GM12865 (cell line): Measurements from ENCODE around the gene PTPRK.
A peak's percentile ranks its signal among the peaks of the same experiment; 100 is the strongest.

Experiments used
- DNase-seq: peaks from one replicate; pipeline ENCODE4 v3.0.0; 2010; ENCODE audit warnings: low read depth
- H3K4me3 ChIP-seq: 2 replicates; pipeline ENCODE4 v1.5.1; 2011; ENCODE audit warnings: mild to moderate bottlenecking, low read depth, low read length, control low read depth
- CTCF ChIP-seq: IDR thresholded peaks from 2 replicates; pipeline ENCODE4 v1.5.1; 2011; ENCODE audit warnings: low read length, control low read depth, low read depth, inconsistent platforms; ENCODE audit not compliant: insufficient read depth; ENCODE audit errors: missing control alignments

Gene PTPRK

GRCh38 chr6:128073389-128073788, 447.0 kb downstream of the PTPRK start:
- TF ChIP-seq CTCF: no peak
- DNase-seq: no peak
- no peak overlapping the region for H3K4me3 ChIP-seq

GRCh38 chr6:128071212-128071611, 449.2 kb downstream of the PTPRK start:
- no peak overlapping the region for H3K4me3 ChIP-seq
- TF ChIP-seq CTCF: no peak
- DNase-seq: peak; percentile 8

- DNase-seq: no peak
- H3K4me3 ChIP-seq: no peak overlapping the region
- no peak for TF ChIP-seq CTCF
Observed at GRCh38 chr6:128070406-128070805, 450.0 kb downstream of the PTPRK start.

GRCh38 chr6:128069188-128069587, 451.2 kb downstream of the PTPRK start:
- H3K4me3 ChIP-seq: no peak overlapping the region
- no peak for TF ChIP-seq CTCF
- DNase-seq: no peak

- no peak for DNase-seq
- no peak overlapping the region for H3K4me3 ChIP-seq
- TF ChIP-seq CTCF: no peak
Observed at GRCh38 chr6:128068119-128068479, 452.3 kb downstream of the PTPRK start.

- DNase-seq: no peak
- no peak for TF ChIP-seq CTCF
- H3K4me3 ChIP-seq: no peak overlapping the region
Observed at GRCh38 chr6:128067446-128068118, 452.8 kb downstream of the PTPRK start.

- TF ChIP-seq CTCF: no peak
- DNase-seq: no peak
- H3K4me3 ChIP-seq: no peak overlapping the region
Observed at GRCh38 chr6:128065072-128065471, 455.3 kb downstream of the PTPRK start.
